Measurements from ENCODE around the gene CTTNBP2.

The CTTNBP2 gene

DNA sequence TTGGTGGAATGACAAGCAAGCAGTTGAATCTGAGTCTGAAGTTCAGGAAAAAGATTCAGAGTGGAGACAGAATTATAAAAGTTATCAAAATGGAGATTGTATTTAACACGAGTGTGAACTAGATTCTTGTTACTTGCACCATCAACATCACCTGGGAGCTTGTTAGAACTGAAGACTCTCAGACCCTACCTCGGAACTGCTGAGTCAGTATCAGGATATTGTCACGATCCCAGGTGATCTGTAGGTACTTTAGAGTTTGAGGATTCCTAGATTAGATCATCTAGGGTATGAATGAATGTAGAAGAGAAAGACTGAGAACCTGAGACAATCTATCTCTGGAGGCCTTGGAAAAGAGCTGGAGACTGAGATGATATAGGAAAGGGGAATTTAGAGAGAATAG, 194.1 kb downstream of the CTTNBP2 start:
- DNase-seq: no peak

DNA sequence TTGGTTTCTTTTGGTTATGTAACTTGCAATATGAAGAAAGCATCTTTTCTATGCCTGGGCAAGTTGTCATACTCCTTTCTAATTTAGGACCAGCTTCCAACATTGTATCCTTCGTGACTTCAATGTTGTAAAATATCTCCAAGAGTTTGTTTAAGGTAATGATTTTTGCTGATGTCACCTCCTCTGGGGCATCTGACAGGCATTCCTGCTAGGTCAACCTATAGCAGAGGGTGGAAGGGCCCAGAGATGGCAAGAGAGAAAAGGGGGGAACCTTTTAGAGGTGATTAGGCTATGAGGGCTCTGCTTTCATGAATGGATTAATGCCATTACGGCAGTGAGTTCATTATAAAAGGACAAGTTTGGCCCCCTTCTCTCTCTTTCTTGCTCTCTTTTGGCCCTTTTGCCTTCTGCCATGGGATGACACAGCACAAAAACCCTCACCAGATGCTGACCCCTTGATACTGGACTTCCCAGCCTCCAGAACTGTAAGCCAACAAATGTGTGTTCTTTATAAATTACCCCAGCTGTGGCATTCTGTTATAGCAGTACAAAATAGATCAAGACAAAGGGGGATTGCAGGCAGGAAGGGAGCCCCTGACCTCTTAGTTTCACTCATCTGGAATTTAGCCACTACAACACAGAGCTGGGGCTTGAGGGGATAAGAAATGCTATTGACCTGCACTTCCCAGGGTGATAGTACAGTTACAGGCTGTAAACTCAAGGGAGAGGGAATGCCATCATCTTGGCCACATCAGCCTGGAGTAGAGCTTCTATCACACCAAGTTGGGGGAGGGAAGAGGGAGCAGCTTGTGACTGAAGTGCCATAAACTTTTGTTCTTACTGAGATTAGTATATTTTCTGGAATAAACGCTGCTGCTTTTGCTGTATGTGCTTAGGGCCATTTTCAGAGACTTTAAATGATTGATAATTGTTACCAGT, 197.5 kb downstream of the CTTNBP2 start:
- no peak for DNase-seq

DNA sequence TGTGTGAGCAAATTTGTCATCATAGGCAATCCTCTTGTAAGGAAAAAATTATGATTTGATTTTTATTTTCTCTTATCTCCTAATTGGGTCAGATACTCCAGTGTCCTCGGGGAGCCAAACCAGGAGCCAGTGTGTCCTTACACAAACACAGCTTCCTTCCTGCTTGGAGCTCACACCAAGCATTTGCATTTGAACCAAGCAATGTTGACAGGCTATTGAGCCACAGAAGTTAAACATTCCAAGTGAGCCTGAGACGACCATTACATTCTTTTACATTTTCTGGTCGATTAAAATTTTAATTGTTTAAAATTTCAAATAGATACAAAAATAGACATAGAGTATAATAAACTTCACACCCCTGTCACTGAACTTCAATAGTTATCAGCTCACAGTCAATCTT, 198.6 kb downstream of the CTTNBP2 start:
- DNase-seq: no peak

DNA sequence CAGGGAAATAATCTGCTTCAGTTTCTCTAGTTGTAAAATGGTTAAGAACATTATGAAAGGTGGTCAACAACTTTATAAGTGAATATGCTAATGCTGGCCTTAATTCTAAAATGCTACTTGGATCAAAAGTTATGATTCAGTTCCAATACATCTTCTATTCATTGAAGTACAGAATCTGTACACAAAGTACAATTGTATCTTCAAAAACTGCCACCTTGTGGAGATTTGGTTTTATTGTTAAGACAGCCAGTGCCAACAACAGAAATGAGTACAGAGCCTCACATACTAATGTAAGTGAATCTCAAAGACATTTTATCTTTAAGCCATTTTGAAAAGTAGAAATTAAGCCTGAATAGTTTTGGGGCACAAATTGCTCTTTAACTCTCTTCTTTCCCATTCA, 199.4 kb downstream of the CTTNBP2 start:
- peak; percentile 39 for DNase-seq

DNA sequence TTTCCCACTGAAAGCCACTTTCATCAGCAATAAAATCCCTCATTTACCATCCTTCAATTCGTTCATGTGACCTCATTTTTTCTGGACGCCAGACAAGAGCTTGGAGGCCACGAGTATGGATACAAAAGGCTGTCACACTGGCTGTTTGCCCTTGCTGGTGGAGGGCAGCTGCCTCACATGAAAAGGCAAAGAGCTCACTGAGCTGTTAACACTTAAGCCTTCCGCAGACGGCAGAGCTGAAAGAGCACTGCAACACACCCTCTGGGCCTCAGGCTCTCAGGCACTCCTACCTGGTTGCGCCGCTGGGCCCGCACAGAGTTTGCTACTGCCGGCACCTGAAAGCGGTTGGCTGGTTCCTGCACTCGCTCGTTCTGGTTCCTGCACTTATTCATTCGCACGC, 199.9 kb downstream of the CTTNBP2 start:
- DNase-seq: peak; percentile 82

DNA sequence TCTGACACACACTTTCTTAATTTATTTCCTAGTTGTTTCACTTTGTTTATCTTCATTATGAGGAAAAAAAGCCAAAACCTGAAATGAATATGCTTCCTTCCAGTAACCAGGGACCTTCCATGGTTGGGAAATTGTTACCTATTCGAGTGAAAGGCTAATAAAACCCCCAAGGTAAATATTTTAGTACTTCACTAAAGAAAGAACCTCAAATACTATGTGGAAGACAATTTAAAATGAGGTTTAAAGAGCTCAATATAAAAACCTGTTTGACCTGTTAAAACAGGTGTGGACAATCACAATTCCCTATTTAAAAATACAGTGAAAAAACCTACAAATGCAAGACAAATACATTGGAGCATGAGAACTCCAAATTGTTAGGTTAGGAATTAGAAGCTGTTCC, 200.8 kb downstream of the CTTNBP2 start:
- peak; percentile 94 for DNase-seq

DNA sequence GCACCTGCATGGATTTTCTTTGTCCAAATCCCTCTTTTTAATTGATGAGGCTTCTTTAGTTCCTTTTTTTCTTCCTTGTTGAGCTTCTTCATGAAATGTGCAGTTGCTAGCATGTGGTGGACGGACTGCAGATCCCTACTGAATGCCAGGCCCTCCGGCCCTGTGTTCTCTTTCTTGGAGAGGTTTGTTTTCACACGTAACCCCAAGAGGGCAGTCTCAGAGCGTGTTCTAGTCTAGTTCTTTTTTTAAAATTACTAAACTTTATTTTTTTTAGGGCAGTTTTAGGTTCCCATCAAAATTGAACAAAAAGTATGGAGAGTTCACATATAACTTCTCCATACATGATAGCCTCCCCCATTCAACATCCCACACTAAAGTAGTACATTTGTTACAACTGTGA, 203.4 kb downstream of the CTTNBP2 start:
- DNase-seq: no peak

DNA sequence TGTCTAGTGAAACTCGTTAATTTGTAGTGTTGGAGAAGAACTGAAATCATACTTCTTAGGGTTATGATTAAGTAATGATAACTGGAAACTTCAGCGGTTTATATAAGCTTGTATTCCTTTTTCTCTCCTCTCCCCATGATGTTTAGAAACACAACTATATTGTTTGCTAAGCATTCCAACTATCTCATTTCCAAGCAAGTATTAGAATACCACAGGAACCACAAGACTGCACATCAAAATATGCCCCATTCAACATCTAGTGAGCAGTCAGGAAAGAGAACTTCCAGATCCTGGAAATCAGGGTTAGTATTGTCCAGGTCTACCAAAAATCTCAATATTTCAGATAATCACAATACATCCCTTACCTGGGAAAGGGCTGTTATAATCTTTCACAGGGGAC, 205.8 kb downstream of the CTTNBP2 start:
- DNase-seq: no peak

DNA sequence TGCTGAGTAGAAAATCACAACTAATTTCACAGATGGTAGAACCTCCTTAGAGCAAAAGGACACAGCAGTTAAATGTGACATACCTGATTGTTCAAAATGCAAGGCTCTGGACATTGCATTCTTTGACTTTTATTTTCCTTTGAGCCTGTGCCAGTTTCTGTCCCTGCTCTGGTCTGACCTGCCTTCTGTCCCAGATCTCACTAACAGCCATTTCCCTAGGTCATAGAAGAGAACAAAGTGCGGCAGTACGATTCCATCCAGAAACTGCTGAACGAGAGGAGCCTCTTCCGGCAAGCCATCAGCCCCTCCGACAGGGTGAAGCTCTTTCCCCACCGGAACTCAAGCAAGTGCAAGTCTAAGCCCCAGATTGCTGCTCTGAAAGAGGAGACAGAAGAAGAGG, 206.6 kb downstream of the CTTNBP2 start:
- no peak for DNase-seq

DNA sequence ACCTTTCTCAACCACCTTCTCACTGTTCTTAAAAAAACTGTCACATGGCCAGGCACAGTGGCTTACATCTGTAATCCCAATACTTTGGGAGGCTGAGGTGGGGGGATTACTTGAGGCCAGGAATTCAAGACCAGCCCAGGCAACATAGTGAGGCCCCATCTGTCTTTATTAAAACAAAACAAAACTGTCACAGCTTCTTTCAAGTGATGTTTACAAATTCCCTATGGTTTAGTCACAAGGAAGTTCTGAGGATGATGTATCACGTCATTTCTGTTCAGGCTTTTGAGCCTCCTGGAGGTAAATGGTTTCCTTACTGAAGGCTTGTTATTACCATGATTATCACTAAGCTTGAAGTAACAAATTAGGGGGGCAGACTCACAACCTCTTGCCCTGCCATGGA, 207.2 kb downstream of the CTTNBP2 start:
- no peak for DNase-seq

DNA sequence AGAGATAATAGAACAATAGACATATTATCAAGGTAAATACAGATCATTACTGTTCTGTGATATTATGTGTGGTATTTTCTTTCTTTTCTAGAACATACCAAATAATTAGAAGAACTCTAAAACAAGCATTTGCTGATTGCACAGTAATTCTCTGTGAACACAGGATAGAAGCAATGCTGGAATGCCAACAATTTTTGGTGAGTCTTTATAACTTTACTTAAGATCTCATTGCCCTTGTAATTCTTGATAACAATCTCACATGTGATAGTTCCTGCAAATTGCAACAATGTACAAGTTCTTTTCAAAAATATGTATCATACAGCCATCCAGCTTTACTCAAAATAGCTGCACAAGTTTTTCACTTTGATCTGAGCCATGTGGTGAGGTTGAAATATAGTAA, 207.9 kb downstream of the CTTNBP2 start:
- no peak for DNase-seq

DNA sequence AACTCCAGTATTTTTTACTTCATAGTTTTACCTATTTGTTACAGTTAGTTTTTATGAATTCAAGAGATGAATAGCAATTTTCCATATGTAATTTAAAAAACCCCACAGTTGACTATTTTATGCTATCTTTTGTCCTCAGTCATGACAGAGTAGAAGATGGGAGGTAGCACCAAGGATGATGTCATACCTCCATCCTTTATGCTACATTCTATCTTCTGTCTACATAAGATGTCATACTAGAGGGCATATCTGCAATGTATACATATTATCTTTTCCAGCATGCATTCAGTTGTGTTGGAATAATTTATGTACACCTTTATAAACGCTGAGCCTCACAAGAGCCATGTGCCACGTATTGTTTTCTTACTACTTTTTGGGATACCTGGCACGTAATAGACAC, 209.2 kb downstream of the CTTNBP2 start:
- DNase-seq: no peak

DNA sequence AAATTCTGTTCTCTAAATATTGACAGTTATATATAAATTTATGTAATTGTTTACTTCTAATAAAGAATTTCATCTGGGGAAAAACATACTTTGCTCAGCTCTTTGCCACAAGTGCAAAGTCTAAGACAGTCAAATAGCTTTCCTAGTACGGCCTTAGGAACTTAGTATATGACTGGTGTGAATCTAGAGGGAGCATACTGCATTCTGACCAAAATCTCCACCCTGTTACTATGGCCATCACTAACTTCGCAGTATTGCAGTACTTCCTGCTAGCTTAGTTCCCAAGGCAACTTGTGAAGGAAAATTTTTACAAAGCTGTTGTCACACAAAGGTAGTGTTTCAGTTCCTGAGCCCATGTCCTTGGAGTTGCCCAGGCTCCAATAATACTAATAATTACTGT, 211.9 kb downstream of the CTTNBP2 start:
- DNase-seq: no peak
